Endothelial cell of umbilical vein (primary cell): ENCODE measurements around the gene LRRTM4. TPM values are rescaled to one million over a fixed set of nuclear protein-coding genes. Genes with fewer than 3 reads are reported as not detected.

Experiments
- BruUV-seq: library from RNA; stranded (reverse); fragments of 400-500 nt; replicated peaks from 2 replicates; lab custom pipeline; 2021; lab: Mats Ljungman, UMichigan
- CTCF ChIA-PET: fragments of 300-600, 350-600 bp; sonication (Branson Sonifier 250); formaldehyde crosslinking; loops from one replicate; lab custom pipeline; 2021; ENCODE audit warnings: antibody characterized with exemption, inconsistent platforms; lab: Charles Lee
- POLR2A ChIA-PET: fragments of 300-600, 350-600 bp; sonication (Branson Sonifier 250); formaldehyde crosslinking; loops from one replicate; lab custom pipeline; 2021; ENCODE audit warnings: antibody characterized with exemption, inconsistent platforms; lab: Charles Lee
- DNase-seq: peaks from one replicate; pipeline ENCODE4 v3.0.0-alpha.2; 2011; ENCODE audit warnings: low read depth, low spot score
- FAIRE-seq: peaks from 2 replicates; lab custom pipeline; 2011; peaks lifted over from hg19 to GRCh38; lab: Jason Lieb, UNC
- H2AFZ ChIP-seq: 2 replicates; pipeline ENCODE4 v1.6.0; 2012; ENCODE audit warnings: low read depth, low read length, control low read depth, inconsistent platforms
- H3K27ac ChIP-seq: 2 replicates; pipeline ENCODE4 v1.5.1; 2011; ENCODE audit warnings: low read depth, mild to moderate bottlenecking, control low read depth, low read length, moderate library complexity; ENCODE audit not compliant: insufficient read depth
- H3K27me3 ChIP-seq, 2 experiments: 2 replicates each; pipeline versions ENCODE4 v1.6.0 to v1.6.1; 2011; ENCODE audit warnings: low read length in 2 of 2, mixed read lengths in 1 of 2; ENCODE audit not compliant: control insufficient read depth in 2 of 2, insufficient read depth in 2 of 2
- H3K36me3 ChIP-seq, 2 experiments: 2 replicates in 1 of 2; 3 replicates in 1 of 2; pipeline ENCODE4 v1.5.1; 2011; ENCODE audit warnings: low read length in 2 of 2, mild to moderate bottlenecking in 1 of 2, moderate library complexity in 1 of 2; ENCODE audit not compliant: control insufficient read depth in 2 of 2, insufficient read depth in 2 of 2; ENCODE audit errors: extremely low read depth in 1 of 2
- H3K4me1 ChIP-seq: 3 replicates; pipeline ENCODE4 v1.5.1; 2011; ENCODE audit warnings: mild to moderate bottlenecking, low read length; ENCODE audit not compliant: control insufficient read depth, insufficient read depth; ENCODE audit errors: extremely low read depth
- H3K4me2 ChIP-seq: 2 replicates; pipeline ENCODE4 v1.6.1; 2011; ENCODE audit warnings: low read length, control low read depth, mixed read lengths; ENCODE audit not compliant: insufficient read depth
- H3K4me3 ChIP-seq, 3 experiments: fragments of 200-600 bp in 1 of 3; sonication (generic), shearing (Covaris generic) in 1 of 3; replicated peaks in 1 of 3; 2 replicates each; pipeline ENCODE4 v1.5.1; 2011 to 2016; ENCODE audit warnings: control low read depth in 3 of 3, low read length in 3 of 3, mild to moderate bottlenecking in 2 of 3, inconsistent platforms in 1 of 3, low read depth in 1 of 3, moderate library complexity in 1 of 3; ENCODE audit not compliant: insufficient read depth in 1 of 3
- H3K79me2 ChIP-seq: 2 replicates; pipeline ENCODE4 v1.6.0; 2012; ENCODE audit warnings: low read length, inconsistent platforms; ENCODE audit not compliant: control insufficient read depth, insufficient read depth
- H3K9ac ChIP-seq: replicated peaks from 2 replicates; pipeline ENCODE3; 2011; ENCODE audit warnings: low read length, control low read depth; ENCODE audit not compliant: insufficient read depth; ENCODE audit errors: extremely low read depth
- H3K9me1 ChIP-seq: replicated peaks from 3 replicates; pipeline ENCODE4 v1.6.0; 2011; ENCODE audit warnings: mild to moderate bottlenecking, low read length; ENCODE audit not compliant: control insufficient read depth, insufficient read depth; ENCODE audit errors: extremely low read depth
- H3K9me3 ChIP-seq: replicated peaks from 2 replicates; pipeline ENCODE4 v1.5.1; 2012; ENCODE audit warnings: low read length, inconsistent platforms; ENCODE audit not compliant: control insufficient read depth, insufficient read depth
- H4K20me1 ChIP-seq: replicated peaks from 2 replicates; pipeline ENCODE3; 2011; ENCODE audit warnings: mild to moderate bottlenecking, low read length; ENCODE audit not compliant: control insufficient read depth, insufficient read depth; ENCODE audit errors: extremely low read depth
- CTCF ChIP-seq, 2 donors: IDR thresholded peaks; 1 replicate in 1 of 2; 2 replicates in 1 of 2; pipeline ENCODE4 v1.5.1; 2011; ENCODE audit warnings: low read length in 2 of 2, mild to moderate bottlenecking in 2 of 2, moderate library complexity in 2 of 2, control low read depth in 1 of 2, inconsistent platforms in 1 of 2, low read depth in 1 of 2; ENCODE audit not compliant: insufficient read depth in 1 of 2; ENCODE audit errors: extremely low read depth in 1 of 2
- EZH2 ChIP-seq: IDR thresholded peaks from 2 replicates; pipeline ENCODE4 v1.6.1; 2012; ENCODE audit warnings: borderline replicate concordance, low read depth, mild to moderate bottlenecking, moderate library complexity, low read length, inconsistent platforms; ENCODE audit not compliant: severe bottlenecking
- FOS ChIP-seq: IDR thresholded peaks from 2 replicates; pipeline ENCODE4 v1.6.1; 2011; ENCODE audit warnings: mild to moderate bottlenecking, low read length, moderate library complexity, borderline replicate concordance; ENCODE audit not compliant: insufficient read depth
- GATA2 ChIP-seq: IDR thresholded peaks from 2 replicates; pipeline ENCODE4 v1.7.0; 2011; ENCODE audit warnings: low read depth, mild to moderate bottlenecking, moderate library complexity, mixed read lengths, low read length; ENCODE audit not compliant: insufficient read length, insufficient read depth
- JUN ChIP-seq: IDR thresholded peaks from 2 replicates; pipeline ENCODE4 v1.6.1; 2011; ENCODE audit warnings: borderline replicate concordance, low read depth; ENCODE audit not compliant: insufficient read length, insufficient read depth
- MAX ChIP-seq: IDR thresholded peaks from 2 replicates; pipeline ENCODE4 v1.6.1; 2011; ENCODE audit not compliant: insufficient read depth, insufficient read length
- MYC ChIP-seq: IDR thresholded peaks from one replicate; pipeline ENCODE4 v1.6.1; 2011; ENCODE audit warnings: mild to moderate bottlenecking, low read depth, low read length
- POLR2A ChIP-seq: IDR thresholded peaks from 2 replicates; pipeline ENCODE4 v1.6.1; 2012; ENCODE audit warnings: low read depth, mild to moderate bottlenecking, control low read depth, low read length
- POLR2AphosphoS5 ChIP-seq: IDR thresholded peaks from 2 replicates; pipeline ENCODE4 v1.6.1; 2012; ENCODE audit warnings: low read depth, mild to moderate bottlenecking, control low read depth, low read length, moderate library complexity; ENCODE audit not compliant: insufficient read depth
- dilution Hi-C: fragments of 300-500 bp; cut with MboI; formaldehyde crosslinking; loops from one replicate; pipeline ENCODE4 v1.15.0; 2019; ENCODE audit warnings: low sequenced_read_pairs; ENCODE audit not compliant: extremely low pct_ligation_motif_present
- intact Hi-C: fragments of 100-400 bp; cut with micrococcal nuclease; formaldehyde crosslinking; loops from one replicate; pipeline ENCODE4 v1.10.0; 2022
- polyA plus RNA-seq, 4 experiments: library from polyadenylated mRNA; depleted of rRNA in 3 of 4; stranded (reverse) in 3 of 4; unstranded in 1 of 4; fragments of >200 nt; gene quantifications; 2 replicates each; pipeline versions ENCODE4 v1.2.1 to v1.2.3, GENCODE V29; 2011 to 2012; ENCODE audit warnings: missing spikeins in 1 of 4
- total RNA-seq: library from RNA; stranded (reverse); gene quantifications from 2 replicates; pipeline ENCODE4 v1.2.3, GENCODE V29; 2021

LRRTM4 gene
- total and polyA plus RNA-seq, 2 donors (not counting 3 experiments of a cell fraction or from before 2014, with no cell fraction given), result not detected

GRCh38 chr2:77085561-77085960 is 436.6 kb downstream of the LRRTM4 start:
- no peaks in the 10 kb centered on the region for H3K79me2 ChIP-seq
- H3K9ac ChIP-seq, result no peak overlapping the region
- H3K4me3 ChIP-seq, result no peak overlapping the region
- no peak overlapping the region for H3K27ac ChIP-seq
- no peak overlapping the region for H2AFZ ChIP-seq
- no peaks in the 10 kb centered on the region for H3K36me3 ChIP-seq
- no peak for DNase-seq
- FAIRE-seq, result no peak
- no peaks in the 10 kb centered on the region for H3K4me1 ChIP-seq
- H3K9me1 ChIP-seq, result no peaks in the 10 kb centered on the region
- intact Hi-C loops, result no loop called here
- POLR2A ChIA-PET, result no interaction called here
- no peak for TF ChIP-seq MAX
- no peak for TF ChIP-seq CTCF (IDR thresholded peaks at IDR 0.05; ENCODE audit: extremely low read depth in 1 of 2, insufficient read depth in 1 of 2, low read depth in 1 of 2, low read length in 2 of 2)
- no peaks in the 10 kb centered on the region for H4K20me1 ChIP-seq
- no peak overlapping the region for H3K4me2 ChIP-seq
- H3K9me3 ChIP-seq, result no peaks in the 10 kb centered on the region
- CTCF ChIA-PET, result no interaction called here
- no TSS peak for BruUV-seq
- dilution Hi-C loops, result no loop called here
- H3K27me3 ChIP-seq, result peaks cover 0 to 2% of the 10 kb centered on the region in 2 experiments

- no peaks in the 10 kb centered on the region for H3K36me3 ChIP-seq
- no peak for TF ChIP-seq MAX
- no peak for TF ChIP-seq GATA2
- no peak for TF ChIP-seq FOS
- TF ChIP-seq JUN, result no peak
- TF ChIP-seq CTCF (IDR thresholded peaks at IDR 0.05; ENCODE audit: extremely low read depth in 1 of 2, insufficient read depth in 1 of 2, low read depth in 1 of 2, low read length in 2 of 2), result no peak
- no peak for TF ChIP-seq POLR2A
- no peak for TF ChIP-seq EZH2
- no peak for TF ChIP-seq MYC
- no peak for TF ChIP-seq POLR2AphosphoS5
- no peak overlapping the region for H3K27ac ChIP-seq
- H3K4me3 ChIP-seq, result no peak overlapping the region
- DNase-seq (no peak), FAIRE-seq (no peak)
- no peaks in the 10 kb centered on the region for H3K9me1 ChIP-seq
- H3K27me3 ChIP-seq, result no peaks in the 10 kb centered on the region
- no peak overlapping the region for H2AFZ ChIP-seq
- POLR2A ChIA-PET, result no interaction called here
- CTCF ChIA-PET, result no interaction called here
- H3K4me2 ChIP-seq, result no peak overlapping the region
- H4K20me1 ChIP-seq, result no peaks in the 10 kb centered on the region
- no peaks in the 10 kb centered on the region for H3K79me2 ChIP-seq
- BruUV-seq, result no TSS peak
- dilution Hi-C loops, result no loop called here
- no peak overlapping the region for H3K9ac ChIP-seq
- intact Hi-C loops, result no loop called here
- no peaks in the 10 kb centered on the region for H3K9me3 ChIP-seq
- H3K4me1 ChIP-seq, result no peaks in the 10 kb centered on the region
These were observed 440.6 kb downstream of the LRRTM4 start for GRCh38 chr2:77081597-77081996.
